Fibroblast of the aortic adventitia (primary cell): ENCODE data around the gene UVRAG. TPM values are rescaled to one million over a fixed set of nuclear protein-coding genes. Genes with fewer than 3 reads are reported as not detected.
A peak's percentile ranks its signal among the peaks of the same experiment; 100 is the strongest.

Experiments used
- DNase-seq: peaks from one replicate; pipeline ENCODE4 v3.0.0-alpha.2; 2010; ENCODE audit warnings: low read depth
- H3K4me3 ChIP-seq: 2 replicates; pipeline ENCODE4 v1.5.1; 2011; ENCODE audit warnings: low read depth, mild to moderate bottlenecking, control low read depth, low read length, moderate library complexity
- total RNA-seq: library from RNA; depleted of rRNA; stranded (reverse); fragments of >200 nt; gene quantifications from 2 replicates; pipeline ENCODE4 v1.2.3, GENCODE V29; 2012; ENCODE audit warnings: low replicate concordance
- TF ChIP-seq, protein P1 (sequence below): IDR thresholded peaks from 2 replicates; pipeline ENCODE4 v1.5.1; 2011; ENCODE audit warnings: mild to moderate bottlenecking, low read length, control low read depth, inconsistent platforms; ENCODE audit not compliant: insufficient read depth

UVRAG gene
- total RNA-seq, 1 donor, result 21.6 TPM

DNA sequence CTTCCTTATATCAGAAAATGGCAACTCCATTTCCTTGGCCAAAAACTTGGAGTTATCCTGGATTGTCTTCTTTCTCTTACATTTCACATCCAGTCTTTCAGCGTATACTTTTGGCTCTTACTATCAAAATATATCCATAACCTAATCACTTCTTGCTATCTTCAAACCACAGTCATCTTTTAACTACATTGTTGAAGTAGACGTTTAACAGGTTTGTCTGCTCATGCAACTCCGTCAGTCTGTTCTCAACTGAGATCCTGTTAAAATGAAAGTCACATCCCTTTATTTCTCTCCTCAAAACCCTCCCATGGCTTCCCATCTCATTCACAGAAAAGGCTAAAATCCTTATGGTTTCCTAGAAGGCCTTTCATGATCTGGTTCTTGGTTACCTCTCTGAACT, 41.9 kb downstream of the UVRAG start:
- TF ChIP-seq, protein P1, sequence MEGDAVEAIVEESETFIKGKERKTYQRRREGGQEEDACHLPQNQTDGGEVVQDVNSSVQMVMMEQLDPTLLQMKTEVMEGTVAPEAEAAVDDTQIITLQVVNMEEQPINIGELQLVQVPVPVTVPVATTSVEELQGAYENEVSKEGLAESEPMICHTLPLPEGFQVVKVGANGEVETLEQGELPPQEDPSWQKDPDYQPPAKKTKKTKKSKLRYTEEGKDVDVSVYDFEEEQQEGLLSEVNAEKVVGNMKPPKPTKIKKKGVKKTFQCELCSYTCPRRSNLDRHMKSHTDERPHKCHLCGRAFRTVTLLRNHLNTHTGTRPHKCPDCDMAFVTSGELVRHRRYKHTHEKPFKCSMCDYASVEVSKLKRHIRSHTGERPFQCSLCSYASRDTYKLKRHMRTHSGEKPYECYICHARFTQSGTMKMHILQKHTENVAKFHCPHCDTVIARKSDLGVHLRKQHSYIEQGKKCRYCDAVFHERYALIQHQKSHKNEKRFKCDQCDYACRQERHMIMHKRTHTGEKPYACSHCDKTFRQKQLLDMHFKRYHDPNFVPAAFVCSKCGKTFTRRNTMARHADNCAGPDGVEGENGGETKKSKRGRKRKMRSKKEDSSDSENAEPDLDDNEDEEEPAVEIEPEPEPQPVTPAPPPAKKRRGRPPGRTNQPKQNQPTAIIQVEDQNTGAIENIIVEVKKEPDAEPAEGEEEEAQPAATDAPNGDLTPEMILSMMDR, result no peak
- no peak overlapping the region for H3K4me3 ChIP-seq
- no peak for DNase-seq

DNA sequence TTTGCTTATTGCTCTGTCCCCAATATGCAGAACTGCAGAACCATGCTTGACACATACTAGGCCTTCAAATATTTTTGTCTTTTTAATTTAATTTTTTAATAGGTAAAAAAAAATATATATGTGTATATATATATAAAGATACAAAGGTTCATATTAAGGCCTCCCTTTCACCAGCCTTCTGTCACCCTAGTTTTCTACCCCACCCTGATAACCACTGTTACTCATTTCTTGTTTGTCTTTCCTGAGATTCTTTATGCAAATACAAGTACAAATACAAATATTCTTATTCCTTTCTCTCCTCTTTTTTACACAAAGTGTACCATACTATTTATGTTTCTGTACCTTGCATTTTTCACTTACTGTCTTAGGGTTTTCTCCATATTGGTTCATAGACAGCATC, 43.0 kb downstream of the UVRAG start:
- TF ChIP-seq, protein P1, result no peak
- no peak for DNase-seq
- H3K4me3 ChIP-seq, result no peak overlapping the region

DNA sequence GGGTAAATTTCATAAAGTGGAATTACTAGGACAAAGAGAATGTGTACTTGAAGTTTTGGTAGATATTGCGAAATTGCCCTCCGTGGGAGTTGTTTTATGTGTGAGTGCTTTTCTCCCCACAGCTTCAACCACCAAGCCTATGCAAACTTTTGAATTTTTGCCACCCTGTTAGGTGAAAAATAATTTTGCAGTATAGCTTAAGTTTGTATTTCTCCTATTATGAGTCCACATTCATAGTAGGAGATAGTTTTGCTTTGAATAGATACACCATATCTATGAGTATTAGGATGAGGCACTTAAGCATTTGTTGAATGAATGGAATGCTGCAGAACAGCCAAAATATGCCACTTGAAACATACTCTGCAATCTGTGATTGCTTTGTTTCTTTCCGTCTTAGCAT, 43.6 kb downstream of the UVRAG start:
- H3K4me3 ChIP-seq, result no peak overlapping the region
- TF ChIP-seq, protein P1, result no peak
- peak; percentile 71 for DNase-seq

DNA sequence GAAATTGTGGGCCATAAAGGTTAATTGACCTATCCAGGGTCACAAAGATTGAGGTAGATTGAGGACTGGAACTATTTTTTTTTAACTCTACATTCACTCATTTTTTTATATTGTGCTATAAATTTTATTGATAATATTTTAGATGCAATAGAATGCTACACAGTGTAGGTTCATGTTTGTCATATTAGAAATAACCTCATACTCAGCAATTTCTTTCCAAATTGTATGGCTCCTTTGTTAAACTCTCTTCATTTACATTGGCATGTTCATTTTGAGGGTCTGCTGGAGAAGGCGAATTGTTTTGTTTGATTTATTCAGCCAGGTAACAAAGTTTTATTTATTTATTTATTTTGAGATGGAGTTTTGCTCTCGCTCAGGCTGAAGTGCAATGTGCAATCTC, 44.6 kb downstream of the UVRAG start:
- TF ChIP-seq, protein P1, result no peak
- no peak overlapping the region for H3K4me3 ChIP-seq
- no peak for DNase-seq

DNA sequence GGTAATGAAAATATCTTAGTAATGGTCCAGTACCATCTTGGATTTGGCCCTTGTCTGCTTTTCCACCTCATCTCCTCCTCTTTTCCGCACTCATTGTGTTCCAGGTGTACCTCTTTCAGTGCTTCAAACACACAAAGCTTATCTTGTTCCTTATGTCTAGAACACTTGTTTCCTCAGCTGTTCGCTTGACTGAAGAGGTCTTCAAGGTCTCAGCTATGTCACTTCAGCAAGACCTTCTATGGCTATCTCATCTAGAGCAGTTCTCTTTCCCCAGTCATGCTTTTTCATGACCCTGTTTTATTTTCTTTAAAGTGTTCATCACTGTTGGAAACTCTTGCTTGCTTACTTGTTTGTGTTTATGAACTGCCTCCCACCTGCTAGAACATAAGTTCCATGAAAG, 47.4 kb downstream of the UVRAG start:
- TF ChIP-seq, protein P1, result no peak
- H3K4me3 ChIP-seq, result no peak overlapping the region
- no peak for DNase-seq

DNA sequence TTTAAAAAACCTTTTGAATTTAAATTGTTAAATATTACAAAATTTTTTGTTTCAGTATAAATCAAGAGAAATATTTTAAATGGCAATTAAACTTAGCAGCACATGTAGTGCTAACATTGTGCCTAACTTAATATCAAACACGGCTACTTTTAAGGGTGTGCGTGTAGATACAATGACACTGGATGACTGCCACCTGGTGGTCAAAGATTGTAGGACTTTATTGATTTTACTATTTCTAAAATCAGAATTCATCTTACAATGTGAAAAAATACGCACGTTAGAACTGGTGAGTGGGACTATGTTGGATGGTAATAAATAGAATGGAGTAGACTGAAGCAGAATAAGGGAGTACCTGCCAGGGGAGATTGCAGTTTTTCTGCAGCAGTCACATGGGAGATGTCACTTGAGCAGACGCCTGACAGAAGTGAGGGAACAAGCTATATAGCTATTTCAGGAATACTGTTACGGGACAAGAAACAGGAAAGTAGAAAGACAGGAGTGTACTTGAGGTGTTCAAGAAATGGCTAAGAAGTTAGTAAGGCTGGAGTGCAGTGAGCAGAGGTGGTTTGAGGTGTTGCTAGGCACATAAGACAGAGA, 52.9 kb downstream of the UVRAG start:
- peak; percentile 77 for DNase-seq
- no peak overlapping the region for H3K4me3 ChIP-seq
- TF ChIP-seq, protein P1, result peak; percentile 63

DNA sequence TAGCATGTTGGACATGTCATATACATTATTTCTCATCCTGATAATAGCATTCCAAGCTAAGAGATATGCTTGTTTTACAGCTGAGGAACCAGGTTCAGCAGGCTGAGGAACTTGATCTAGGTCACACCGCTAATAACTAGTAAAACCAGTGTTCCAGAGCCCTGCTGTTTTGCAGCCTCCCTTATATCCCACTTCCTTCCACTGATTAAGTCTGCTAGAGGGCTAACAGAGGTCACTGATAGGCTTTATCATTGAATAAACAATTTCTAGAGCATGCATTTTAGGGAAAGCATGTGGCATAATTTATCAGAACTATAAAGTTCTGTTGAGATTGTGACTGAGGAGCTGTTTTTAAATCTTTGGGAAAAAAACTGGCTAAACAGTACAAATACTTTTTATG, 54.0 kb downstream of the UVRAG start:
- DNase-seq, result no peak
- H3K4me3 ChIP-seq, result no peak overlapping the region
- TF ChIP-seq, protein P1, result no peak
